GM21360 (cell line): Measurements from ENCODE around the gene PGR.

Source experiments
- ATAC-seq: cut with Tn5 transposase; IDR thresholded peaks from one replicate; pipeline ENCODE4 v1.9.1; 2021; ENCODE audit warnings: mild to moderate bottlenecking, moderate library complexity; ENCODE audit not compliant: unreplicated experiment

PGR gene

GRCh38 chr11:101129203-101129943, at the start of gene PGR:
TSS of gene PGR (minus strand) at chr11:101129813. CDS start at chr11:101129070, 743 bp downstream.
- ATAC-seq, result no peak

GRCh38 chr11:101176381-101176780, 46.8 kb upstream of the PGR start:
- no peak for ATAC-seq

GRCh38 chr11:101169944-101170343, 40.3 kb upstream of the PGR start:
- no peak for ATAC-seq

- ATAC-seq, result no peak
These were observed 36.4 kb upstream of the PGR start for GRCh38 chr11:101166038-101166437.

GRCh38 chr11:101158119-101158518, 28.5 kb upstream of the PGR start:
- no peak for ATAC-seq

- no peak for ATAC-seq
These were observed 8.8 kb upstream of the PGR start for GRCh38 chr11:101138245-101138930.

GRCh38 chr11:101133190-101133589, 3.6 kb upstream of the PGR start:
- ATAC-seq, result no peak

- ATAC-seq, result no peak
These were observed 926 bp downstream of the PGR start for GRCh38 chr11:101128571-101129202.

GRCh38 chr11:101127699-101128570, 1.7 kb downstream of the PGR start:
- no peak for ATAC-seq

- ATAC-seq, result no peak
These were observed 2.4 kb downstream of the PGR start for GRCh38 chr11:101127197-101127698.

- ATAC-seq, result no peak
These were observed 2.9 kb downstream of the PGR start for GRCh38 chr11:101126551-101127196.

GRCh38 chr11:101115671-101116160, 13.9 kb downstream of the PGR start:
- ATAC-seq, result no peak

- ATAC-seq, result no peak
These were observed 16.1 kb downstream of the PGR start for GRCh38 chr11:101113540-101113939.

- ATAC-seq, result no peak
These were observed 24.9 kb downstream of the PGR start for GRCh38 chr11:101104716-101105115.

- no peak for ATAC-seq
These were observed 26.2 kb downstream of the PGR start for GRCh38 chr11:101103433-101103832.

GRCh38 chr11:101100601-101101000, 29.0 kb downstream of the PGR start:
- no peak for ATAC-seq

- ATAC-seq, result no peak
These were observed 33.4 kb downstream of the PGR start for GRCh38 chr11:101096036-101096704.

- ATAC-seq, result no peak
These were observed 37.8 kb downstream of the PGR start for GRCh38 chr11:101091781-101092180.

GRCh38 chr11:101090679-101091270, 38.8 kb downstream of the PGR start:
- no peak for ATAC-seq
